Glomerular visceral epithelial cell (primary cell): ENCODE data around the gene LARGE1.

Experiments used
- DNase-seq: peaks from one replicate; pipeline ENCODE4 v3.0.0-alpha.2; 2016; ENCODE audit errors: extremely low spot score

Gene LARGE1

GRCh38 chr22:33524511-33525260, 395.6 kb downstream of the LARGE1 start:
- DNase-seq, result peak; percentile 40

GRCh38 chr22:33521879-33522665, 398.2 kb downstream of the LARGE1 start:
- DNase-seq, result no peak

- no peak for DNase-seq
These were observed 399.1 kb downstream of the LARGE1 start for GRCh38 chr22:33520904-33521780.

GRCh38 chr22:33519974-33520903, 400.0 kb downstream of the LARGE1 start:
- no peak for DNase-seq

GRCh38 chr22:33519071-33519973, 401.0 kb downstream of the LARGE1 start:
- peak; percentile 62 for DNase-seq

GRCh38 chr22:33518405-33518804, 401.9 kb downstream of the LARGE1 start:
- no peak for DNase-seq

GRCh38 chr22:33515795-33516194, 404.5 kb downstream of the LARGE1 start:
- DNase-seq, result no peak

- no peak for DNase-seq
These were observed 406.6 kb downstream of the LARGE1 start for GRCh38 chr22:33513388-33514338.

- DNase-seq, result no peak
These were observed 407.4 kb downstream of the LARGE1 start for GRCh38 chr22:33512908-33513307.

- no peak for DNase-seq
These were observed 409.8 kb downstream of the LARGE1 start for GRCh38 chr22:33510429-33510904.

- no peak for DNase-seq
These were observed 415.2 kb downstream of the LARGE1 start for GRCh38 chr22:33504941-33505625.

- DNase-seq, result no peak
These were observed 424.2 kb downstream of the LARGE1 start for GRCh38 chr22:33496112-33496511.

GRCh38 chr22:33493476-33494205, 426.6 kb downstream of the LARGE1 start:
- DNase-seq, result no peak

- DNase-seq, result no peak
These were observed 428.0 kb downstream of the LARGE1 start for GRCh38 chr22:33492210-33492651.

- no peak for DNase-seq
These were observed 433.1 kb downstream of the LARGE1 start for GRCh38 chr22:33487041-33487716.

- DNase-seq, result no peak
These were observed 438.7 kb downstream of the LARGE1 start for GRCh38 chr22:33481550-33481949.
